Peyer's patch (tissue), 4 donors: ENCODE results near the gene CTSZ. TPM values are rescaled to one million over a fixed set of nuclear protein-coding genes. Genes with fewer than 3 reads are reported as not detected.

ENCODE experiments used
- DNase-seq, 3 donors: peaks; one replicate each; pipeline ENCODE4 v3.0.0-alpha.2; 2017 to 2019
- H3K27ac ChIP-seq, 4 donors: fragments of 200-600 bp; sonication (generic); one replicate each; pipeline ENCODE4 v1.5.1; 2016 to 2019
- H3K27me3 ChIP-seq, 2 donors: fragments of 200-600 bp; sonication (generic); one replicate each; pipeline ENCODE4 v1.5.1; 2019
- H3K36me3 ChIP-seq, 3 donors: fragments of 200-600 bp; sonication (generic); one replicate each; pipeline ENCODE4 v1.5.1; 2016 to 2019
- H3K4me1 ChIP-seq, 4 donors: fragments of 200-600 bp; sonication (generic); one replicate each; pipeline ENCODE4 v1.5.1; 2016 to 2019
- H3K4me3 ChIP-seq, 4 donors: fragments of 200-600 bp; sonication (generic); 1 replicate in 3 of 4; 2 replicates in 1 of 4; pipeline ENCODE4 v1.5.1; 2016 to 2019; ENCODE audit warnings: mild to moderate bottlenecking in 1 of 4
- H3K9me3 ChIP-seq, 4 donors: fragments of 200-600 bp; sonication (generic); one replicate each; pipeline ENCODE4 v1.5.1; 2016 to 2019; ENCODE audit warnings: mild to moderate bottlenecking in 1 of 4
- POLR2A ChIP-seq, 2 donors: fragments of 450-650 bp; IDR thresholded peaks; one replicate each; pipeline ENCODE4 v1.5.1; 2017; ENCODE audit warnings: antibody characterized with exemption in 2 of 2, mild to moderate bottlenecking in 2 of 2, moderate library complexity in 2 of 2
- total RNA-seq, 4 donors: library from RNA; depleted of rRNA; stranded (reverse); fragments of >200 nt; gene quantifications; one replicate each; pipeline ENCODE4 v1.1.0, GENCODE V29; 2016
- TF ChIP-seq, protein P1 (sequence below), 6 experiments: fragments of 450-650 bp in 4 of 6; fragments of 200-600 bp in 2 of 6; sonication (generic) in 1 of 6; IDR thresholded peaks; one replicate each; pipeline ENCODE4 v1.5.1; 2017 to 2019; ENCODE audit warnings: antibody characterized with exemption in 6 of 6, mild to moderate bottlenecking in 3 of 6, moderate library complexity in 1 of 6

Gene CTSZ
- total RNA-seq, 4 donors from 2014 or later: 78.4 to 310 (median 274) TPM

DNA sequence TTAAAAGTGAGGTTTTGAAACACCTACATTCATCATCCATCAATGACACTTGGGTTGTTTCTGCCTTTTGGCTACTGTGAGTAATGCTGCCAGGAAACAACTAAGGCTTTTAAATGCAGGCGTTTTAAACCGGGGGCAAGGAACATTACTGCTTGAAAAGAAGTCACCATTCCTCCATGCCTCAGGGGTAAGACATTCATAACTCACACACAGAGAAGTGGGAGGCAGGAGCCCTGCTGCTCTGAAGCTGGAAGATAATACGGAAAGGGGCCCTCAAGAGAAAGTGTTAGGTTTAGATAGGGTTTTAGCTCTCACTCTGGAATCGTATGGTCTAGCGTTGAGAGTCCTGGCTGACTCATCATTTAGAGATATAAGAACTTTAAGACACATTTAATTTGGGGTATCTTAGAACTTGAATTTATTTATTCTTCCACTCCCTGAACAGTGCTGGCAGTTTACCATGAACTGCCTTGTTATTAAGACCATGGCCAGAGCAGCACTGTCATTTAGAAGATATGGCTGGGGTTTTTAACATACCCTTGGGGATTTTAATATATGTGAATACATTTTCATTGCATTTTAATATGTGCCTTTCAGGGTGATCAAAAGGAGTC lies 14.0 kb upstream of the CTSZ start:
- peaks cover 0 to 10% (median 0%) of the 10 kb centered on the region in 4 donors for H3K4me1 ChIP-seq
- no peak for TF ChIP-seq POLR2A (IDR thresholded peaks at IDR 0.05)
- TF ChIP-seq, protein P1, sequence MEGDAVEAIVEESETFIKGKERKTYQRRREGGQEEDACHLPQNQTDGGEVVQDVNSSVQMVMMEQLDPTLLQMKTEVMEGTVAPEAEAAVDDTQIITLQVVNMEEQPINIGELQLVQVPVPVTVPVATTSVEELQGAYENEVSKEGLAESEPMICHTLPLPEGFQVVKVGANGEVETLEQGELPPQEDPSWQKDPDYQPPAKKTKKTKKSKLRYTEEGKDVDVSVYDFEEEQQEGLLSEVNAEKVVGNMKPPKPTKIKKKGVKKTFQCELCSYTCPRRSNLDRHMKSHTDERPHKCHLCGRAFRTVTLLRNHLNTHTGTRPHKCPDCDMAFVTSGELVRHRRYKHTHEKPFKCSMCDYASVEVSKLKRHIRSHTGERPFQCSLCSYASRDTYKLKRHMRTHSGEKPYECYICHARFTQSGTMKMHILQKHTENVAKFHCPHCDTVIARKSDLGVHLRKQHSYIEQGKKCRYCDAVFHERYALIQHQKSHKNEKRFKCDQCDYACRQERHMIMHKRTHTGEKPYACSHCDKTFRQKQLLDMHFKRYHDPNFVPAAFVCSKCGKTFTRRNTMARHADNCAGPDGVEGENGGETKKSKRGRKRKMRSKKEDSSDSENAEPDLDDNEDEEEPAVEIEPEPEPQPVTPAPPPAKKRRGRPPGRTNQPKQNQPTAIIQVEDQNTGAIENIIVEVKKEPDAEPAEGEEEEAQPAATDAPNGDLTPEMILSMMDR (IDR thresholded peaks at IDR 0.05): no peak
- H3K36me3 ChIP-seq: peaks cover 0 to 36% (median 0%) of the 10 kb centered on the region in 3 donors
- no peaks in the 10 kb centered on the region for H3K9me3 ChIP-seq
- H3K4me3 ChIP-seq: no peak overlapping the region
- H3K27ac ChIP-seq: no peak overlapping the region
- no peaks in the 10 kb centered on the region for H3K27me3 ChIP-seq
- no peak for DNase-seq

DNA sequence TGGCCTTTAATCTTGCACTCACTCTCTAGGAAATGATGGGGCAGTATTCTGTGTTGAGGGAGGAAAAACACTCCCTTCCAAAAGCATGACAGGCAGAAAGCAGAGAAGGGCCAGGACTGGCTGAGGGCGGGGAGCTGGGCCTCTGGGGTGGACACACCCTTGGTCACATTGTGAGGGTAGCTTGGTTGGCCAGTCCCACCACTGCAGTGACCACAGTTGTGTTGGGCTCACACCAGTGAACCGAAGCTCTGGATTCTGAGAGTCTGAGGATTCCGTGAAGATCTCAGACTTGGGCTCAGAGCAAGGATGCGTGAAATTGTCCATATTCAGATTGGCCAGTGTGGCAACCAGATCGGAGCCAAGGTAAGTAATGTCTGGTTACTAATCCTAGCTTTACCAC lies 12.2 kb upstream of the CTSZ start, which contains the start of gene TUBB1:
Gene TUBB1, plus strand, starts transcription at position 213 of the 400 bp plus-strand sequence. Its CDS starts 94 bp downstream, at position 307.
- DNase-seq: peak in 1 of 3 donors; percentile 5
- TF ChIP-seq, protein P1 (IDR thresholded peaks at IDR 0.05): no peak
- TF ChIP-seq POLR2A (IDR thresholded peaks at IDR 0.05): no peak
- Histone ChIP-seq H3K36me3 (peaks cover 0 to 17% (median 0%) of the 10 kb centered on the region in 3 donors), H3K4me1 (peaks cover 0 to 10% (median 0%) of the 10 kb centered on the region in 4 donors), H3K4me3 (no peak within 1 kb of the TSS), H3K27me3 (no peaks in the 10 kb centered on the region), H3K9me3 (no peaks in the 10 kb centered on the region), H3K27ac (no peak within 1 kb of the TSS)

DNA sequence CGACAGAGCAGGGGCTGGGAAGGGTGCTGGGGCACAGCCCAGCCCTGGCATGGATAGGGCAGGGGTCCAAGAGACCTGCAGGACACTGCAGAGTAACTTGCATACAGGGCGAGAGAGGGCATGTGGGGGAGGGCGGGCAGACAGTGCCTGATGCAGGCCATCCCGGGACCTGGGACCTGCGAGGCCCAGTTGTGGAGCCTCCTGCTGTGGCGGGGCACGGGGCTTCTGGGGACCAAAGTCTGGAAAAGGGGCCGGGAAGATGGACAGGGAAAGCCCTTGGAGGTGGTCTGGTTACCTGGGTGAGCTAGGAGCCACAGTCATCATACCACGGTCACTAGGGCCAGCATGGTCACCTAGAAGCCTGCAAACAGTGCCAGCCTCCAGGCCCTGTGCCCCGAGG lies 11.8 kb upstream of the CTSZ start:
- TF ChIP-seq, protein P1 (IDR thresholded peaks at IDR 0.05): no peak
- TF ChIP-seq POLR2A (IDR thresholded peaks at IDR 0.05): no peak
- Histone ChIP-seq H3K9me3 (no peaks in the 10 kb centered on the region), H3K27ac (no peak overlapping the region), H3K4me3 (no peak overlapping the region), H3K4me1 (peaks cover 0 to 10% (median 0%) of the 10 kb centered on the region in 4 donors), H3K36me3 (peaks cover 0 to 13% (median 0%) of the 10 kb centered on the region in 3 donors), H3K27me3 (no peaks in the 10 kb centered on the region)
- DNase-seq: peak in 2 of 3 donors; percentile 10 to 32

DNA sequence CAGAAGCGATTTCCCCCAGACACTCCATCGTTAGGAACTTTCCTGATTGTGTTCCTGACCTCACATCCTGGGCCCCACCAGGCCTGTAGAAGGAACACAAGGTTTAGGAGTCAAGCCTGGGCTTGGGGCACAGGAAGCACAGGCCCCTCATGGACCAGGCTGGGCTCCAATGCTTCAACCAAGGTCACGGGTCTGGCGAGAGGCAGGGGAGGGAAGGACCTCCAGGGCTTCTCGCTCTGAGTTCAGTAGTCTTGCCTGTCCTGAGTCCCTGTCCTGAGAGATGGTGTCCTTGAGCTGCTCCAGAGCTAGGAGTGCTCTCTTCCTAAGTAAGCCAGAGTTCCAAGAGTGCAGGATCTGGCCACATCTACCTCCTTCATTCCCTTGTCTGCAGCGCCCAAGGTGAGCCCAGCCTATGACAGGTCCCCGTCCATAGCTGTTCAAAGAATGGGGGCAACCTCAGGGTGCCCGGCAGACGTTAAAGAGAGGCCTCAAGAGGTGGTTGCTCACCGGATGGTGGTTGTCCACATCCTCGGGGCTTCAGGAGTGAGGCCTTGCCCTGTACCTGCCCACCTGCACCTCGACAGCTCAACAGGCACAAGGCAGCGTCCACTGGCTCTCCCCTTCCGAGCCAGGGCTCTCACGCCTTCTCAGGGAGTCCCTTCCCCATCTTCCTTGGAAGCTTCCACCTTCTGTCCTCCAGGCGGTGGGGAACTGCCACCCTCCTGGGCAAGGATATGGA lies 10.6 kb upstream of the CTSZ start:
- TF ChIP-seq, protein P1 (IDR thresholded peaks at IDR 0.05): no peak
- TF ChIP-seq POLR2A (IDR thresholded peaks at IDR 0.05): no peak
- peaks cover 0 to 3% (median 0%) of the 10 kb centered on the region in 3 donors for H3K36me3 ChIP-seq
- H3K9me3 ChIP-seq: no peaks in the 10 kb centered on the region
- H3K4me1 ChIP-seq: peaks cover 0 to 10% (median 0%) of the 10 kb centered on the region in 4 donors
- H3K27ac ChIP-seq: peak overlapping the region in 2 of 4 donors; percentile 3 to 64
- H3K4me3 ChIP-seq: no peak overlapping the region
- DNase-seq: peak in 2 of 3 donors; percentile 14 to 31
- H3K27me3 ChIP-seq: no peaks in the 10 kb centered on the region

DNA sequence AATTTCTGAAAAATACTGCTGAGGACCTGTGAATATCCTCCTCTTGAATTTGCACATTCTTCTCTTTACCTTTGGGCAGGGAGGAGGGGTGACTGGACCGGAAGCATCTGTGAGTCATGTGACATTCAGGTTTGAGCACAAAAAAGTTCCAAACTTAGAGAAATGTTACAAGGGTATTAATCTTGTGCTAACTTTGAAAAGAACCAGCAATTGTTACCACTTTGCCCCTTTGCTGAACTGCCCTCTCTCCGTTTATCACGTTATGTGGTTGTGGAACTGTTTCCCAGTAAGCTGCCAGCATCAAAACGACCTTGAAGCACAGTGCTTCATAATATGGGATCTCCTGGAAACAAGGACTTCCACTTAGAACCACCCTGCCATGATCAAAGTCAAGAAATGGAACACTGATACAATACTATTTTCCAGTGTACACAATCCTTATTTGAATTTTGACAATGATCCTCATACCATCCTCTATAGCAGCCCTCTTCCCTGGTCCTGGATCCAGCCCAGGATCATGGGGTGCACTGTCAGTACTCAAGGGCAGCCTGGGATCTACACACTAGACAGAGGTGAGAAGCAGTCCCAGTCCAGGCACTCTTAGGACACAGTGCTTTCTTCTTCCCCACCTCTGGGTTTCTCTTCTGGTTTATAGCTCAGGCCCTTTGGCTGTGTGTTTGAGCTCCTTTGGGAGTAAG lies 9.9 kb upstream of the CTSZ start:
- peaks cover 0 to 10% (median 0%) of the 10 kb centered on the region in 4 donors for H3K4me1 ChIP-seq
- no peak for TF ChIP-seq POLR2A (IDR thresholded peaks at IDR 0.05)
- TF ChIP-seq, protein P1 (IDR thresholded peaks at IDR 0.05): no peak
- no peaks in the 10 kb centered on the region for H3K36me3 ChIP-seq
- no peak overlapping the region for H3K4me3 ChIP-seq
- no peaks in the 10 kb centered on the region for H3K27me3 ChIP-seq
- no peaks in the 10 kb centered on the region for H3K9me3 ChIP-seq
- peak in 2 of 3 donors; percentile 61 to 67 for DNase-seq
- peak overlapping the region in 2 of 4 donors; percentile 3 to 64 for H3K27ac ChIP-seq
